Stomach smooth muscle (tissue), 2 donors: ENCODE measurements around the gene DGCR8.

Experiments used
- H3K27ac ChIP-seq: one replicate; pipeline ENCODE4 v1.7.0; 2013; ENCODE audit warnings: mild to moderate bottlenecking, low read length, inconsistent platforms
- H3K27me3 ChIP-seq, 2 donors: one replicate each; pipeline ENCODE4 v1.7.0; 2013; ENCODE audit warnings: low read length in 2 of 2; ENCODE audit not compliant: insufficient read depth in 2 of 2, control insufficient read depth in 1 of 2
- H3K36me3 ChIP-seq, 2 donors: one replicate each; pipeline ENCODE4 v1.7.0; 2013; ENCODE audit warnings: low read length in 2 of 2; ENCODE audit not compliant: control insufficient read depth in 2 of 2, insufficient read depth in 2 of 2
- H3K4me1 ChIP-seq: one replicate; pipeline ENCODE4 v1.7.0; 2013; ENCODE audit warnings: low read length; ENCODE audit not compliant: control insufficient read depth, insufficient read depth
- H3K4me3 ChIP-seq, 2 donors: one replicate each; pipeline ENCODE4 v1.7.0; 2013; ENCODE audit warnings: low read length in 2 of 2
- H3K9ac ChIP-seq, 2 donors: one replicate each; pipeline ENCODE4 v1.7.0; 2013; ENCODE audit warnings: low read length in 2 of 2, mild to moderate bottlenecking in 1 of 2
- H3K9me3 ChIP-seq, 2 donors: one replicate each; pipeline ENCODE4 v1.7.0; 2013; ENCODE audit warnings: low read length in 2 of 2; ENCODE audit not compliant: control insufficient read depth in 2 of 2
- donor health status: healthy.
- donor health status: Pancreatic carcinoma.

The DGCR8 gene

DNA sequence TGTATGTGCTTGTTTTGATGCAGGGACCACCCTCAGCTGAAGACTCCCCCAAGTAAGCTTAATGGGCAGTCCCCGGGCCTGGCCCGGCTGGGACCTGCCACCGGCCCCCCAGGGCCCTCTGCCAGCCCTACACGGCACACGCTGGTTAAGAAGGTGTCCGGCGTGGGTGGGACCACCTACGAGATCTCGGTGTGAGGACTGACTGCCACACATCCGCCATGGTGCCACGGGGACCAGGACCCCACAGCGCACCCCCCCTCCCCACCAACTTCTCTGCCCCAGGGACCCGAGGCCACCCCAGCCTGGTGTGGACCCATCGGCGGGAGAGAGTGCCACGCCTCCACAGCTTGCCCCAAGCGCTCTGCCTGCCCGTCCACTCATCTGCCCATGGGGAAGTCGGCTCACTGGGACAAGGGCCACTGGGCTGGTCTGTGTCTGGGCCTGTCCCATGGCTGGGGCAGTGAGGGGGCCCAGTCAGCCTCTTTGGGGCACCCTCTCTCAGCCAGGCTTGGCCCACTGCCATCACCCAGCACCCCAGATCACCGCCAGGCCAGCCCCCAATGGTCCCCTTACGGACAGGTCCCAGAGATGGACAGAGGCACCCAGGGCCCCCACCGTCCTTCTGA is 65.3 kb downstream of the DGCR8 start:
- Histone ChIP-seq H3K9me3 (no peaks in the 10 kb centered on the region), H3K27ac (no peak overlapping the region), H3K4me3 (no peak overlapping the region), H3K27me3 (no peaks in the 10 kb centered on the region), H3K36me3 (peaks cover 0 to 3% of the 10 kb centered on the region in 2 donors), H3K4me1 (no peaks in the 10 kb centered on the region), H3K9ac (no peak overlapping the region)

DNA sequence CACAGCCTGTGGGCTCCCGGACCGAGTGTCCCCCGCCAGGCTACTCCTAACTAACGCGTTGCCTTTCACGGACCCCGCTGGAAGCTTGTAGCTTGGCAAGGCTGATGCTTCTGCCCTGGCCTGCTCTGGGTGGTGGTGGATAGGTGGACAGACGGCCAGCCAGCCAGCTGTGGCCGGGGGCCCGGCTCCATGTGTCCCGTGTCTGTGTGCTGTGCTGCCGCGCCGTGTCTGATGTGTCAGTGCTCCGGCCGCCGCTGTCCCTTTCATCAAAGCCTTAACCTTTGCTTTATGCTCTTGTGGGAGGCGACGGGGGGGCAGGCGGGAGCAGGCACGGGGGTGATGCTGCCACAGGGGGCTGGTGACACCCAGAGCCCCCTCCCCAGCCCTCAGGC is 65.8 kb downstream of the DGCR8 start:
- no peak overlapping the region for H3K9ac ChIP-seq
- no peak overlapping the region for H3K4me3 ChIP-seq
- no peak overlapping the region for H3K27ac ChIP-seq
- H3K4me1 ChIP-seq: no peaks in the 10 kb centered on the region
- H3K27me3 ChIP-seq: no peaks in the 10 kb centered on the region
- no peaks in the 10 kb centered on the region for H3K9me3 ChIP-seq
- peaks cover 0 to 3% of the 10 kb centered on the region in 2 donors for H3K36me3 ChIP-seq

DNA sequence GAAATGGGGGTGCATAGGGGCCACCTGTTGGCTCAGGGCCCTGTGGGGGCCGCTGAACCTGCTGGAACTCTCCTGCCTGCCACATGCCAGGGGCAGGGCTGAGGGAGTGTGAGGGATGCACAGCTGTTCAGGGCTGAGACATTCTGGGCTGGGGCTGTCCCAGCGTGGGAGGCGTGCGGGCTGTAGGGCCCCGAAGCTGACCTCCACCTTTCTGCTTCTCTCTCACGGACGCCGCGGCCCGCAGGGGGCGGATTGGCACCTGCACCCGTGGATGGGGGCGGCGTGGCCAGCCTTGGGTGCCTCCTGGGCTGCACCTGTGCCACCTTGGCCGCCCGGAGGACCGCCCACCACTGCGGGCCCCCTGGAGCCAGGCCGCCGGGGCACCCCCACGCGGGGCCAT is 66.7 kb downstream of the DGCR8 start:
- no peak overlapping the region for H3K4me3 ChIP-seq
- H3K27ac ChIP-seq: no peak overlapping the region
- H3K9me3 ChIP-seq: no peaks in the 10 kb centered on the region
- no peaks in the 10 kb centered on the region for H3K27me3 ChIP-seq
- no peaks in the 10 kb centered on the region for H3K4me1 ChIP-seq
- H3K9ac ChIP-seq: no peak overlapping the region
- peaks cover 0 to 3% of the 10 kb centered on the region in 2 donors for H3K36me3 ChIP-seq

DNA sequence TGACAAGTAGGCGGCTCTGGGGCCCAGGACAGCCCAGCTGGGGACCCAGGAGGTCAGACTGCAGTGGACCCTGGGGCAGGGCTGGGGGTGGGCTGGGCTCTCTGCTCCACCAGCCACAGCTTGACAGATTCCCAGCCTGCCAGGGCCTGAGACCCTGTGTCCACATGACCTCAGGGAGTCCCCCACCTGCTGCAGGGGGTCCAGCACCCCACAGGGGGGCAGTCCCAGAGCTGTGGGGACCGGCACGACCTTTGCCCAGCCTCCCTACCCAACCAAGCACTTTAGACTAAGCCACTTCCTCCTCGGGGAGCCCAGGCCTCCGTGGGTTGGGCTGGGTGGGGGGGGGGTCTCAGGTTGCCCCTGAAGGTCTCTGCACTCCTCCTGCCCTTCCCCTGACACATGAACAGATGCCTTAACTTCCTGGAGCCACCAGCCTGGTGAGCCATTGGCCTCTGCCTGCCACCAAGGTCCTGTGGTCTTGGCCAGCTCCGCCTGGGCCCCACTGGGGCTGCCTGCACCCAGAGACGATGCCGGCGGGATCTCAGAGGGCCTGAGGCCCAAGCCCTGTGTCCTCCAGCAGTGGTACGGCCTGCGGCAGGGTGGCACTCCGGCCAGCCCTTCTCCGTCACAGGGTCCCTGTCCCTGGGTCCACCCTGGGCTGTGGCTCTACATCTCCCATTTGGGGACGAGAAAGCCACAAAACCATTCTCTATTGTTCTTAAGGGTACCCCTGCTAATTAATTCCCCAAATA is 67.4 kb downstream of the DGCR8 start:
- H3K27ac ChIP-seq: no peak overlapping the region
- no peaks in the 10 kb centered on the region for H3K4me1 ChIP-seq
- no peak overlapping the region for H3K9ac ChIP-seq
- no peak overlapping the region for H3K4me3 ChIP-seq
- no peaks in the 10 kb centered on the region for H3K9me3 ChIP-seq
- peaks cover 0 to 3% of the 10 kb centered on the region in 2 donors for H3K36me3 ChIP-seq
- no peaks in the 10 kb centered on the region for H3K27me3 ChIP-seq

DNA sequence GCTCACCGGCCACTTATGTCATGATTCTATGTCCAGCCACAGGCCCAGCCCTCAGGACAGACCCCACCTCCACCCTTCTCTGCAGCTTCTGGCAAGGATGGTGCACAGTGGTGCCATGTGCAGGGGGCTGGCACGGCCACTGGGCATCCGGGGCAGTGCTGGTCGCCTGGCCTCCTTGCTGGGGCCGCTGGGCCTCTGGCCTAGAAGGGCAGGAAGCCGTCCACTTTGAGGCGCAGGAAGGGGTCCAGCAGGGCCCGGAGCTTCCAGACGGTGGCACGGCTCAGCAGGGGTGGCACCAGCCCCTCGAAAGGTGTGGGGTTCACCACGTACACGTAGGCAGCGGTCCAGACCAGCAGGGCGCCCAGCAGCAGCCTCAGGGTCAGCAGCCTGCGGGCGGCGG is 68.4 kb downstream of the DGCR8 start:
- peaks cover 0 to 3% of the 10 kb centered on the region in 2 donors for H3K36me3 ChIP-seq
- H3K27me3 ChIP-seq: no peaks in the 10 kb centered on the region
- H3K4me3 ChIP-seq: no peak overlapping the region
- no peaks in the 10 kb centered on the region for H3K9me3 ChIP-seq
- no peak overlapping the region for H3K9ac ChIP-seq
- no peak overlapping the region for H3K27ac ChIP-seq
- no peaks in the 10 kb centered on the region for H3K4me1 ChIP-seq

DNA sequence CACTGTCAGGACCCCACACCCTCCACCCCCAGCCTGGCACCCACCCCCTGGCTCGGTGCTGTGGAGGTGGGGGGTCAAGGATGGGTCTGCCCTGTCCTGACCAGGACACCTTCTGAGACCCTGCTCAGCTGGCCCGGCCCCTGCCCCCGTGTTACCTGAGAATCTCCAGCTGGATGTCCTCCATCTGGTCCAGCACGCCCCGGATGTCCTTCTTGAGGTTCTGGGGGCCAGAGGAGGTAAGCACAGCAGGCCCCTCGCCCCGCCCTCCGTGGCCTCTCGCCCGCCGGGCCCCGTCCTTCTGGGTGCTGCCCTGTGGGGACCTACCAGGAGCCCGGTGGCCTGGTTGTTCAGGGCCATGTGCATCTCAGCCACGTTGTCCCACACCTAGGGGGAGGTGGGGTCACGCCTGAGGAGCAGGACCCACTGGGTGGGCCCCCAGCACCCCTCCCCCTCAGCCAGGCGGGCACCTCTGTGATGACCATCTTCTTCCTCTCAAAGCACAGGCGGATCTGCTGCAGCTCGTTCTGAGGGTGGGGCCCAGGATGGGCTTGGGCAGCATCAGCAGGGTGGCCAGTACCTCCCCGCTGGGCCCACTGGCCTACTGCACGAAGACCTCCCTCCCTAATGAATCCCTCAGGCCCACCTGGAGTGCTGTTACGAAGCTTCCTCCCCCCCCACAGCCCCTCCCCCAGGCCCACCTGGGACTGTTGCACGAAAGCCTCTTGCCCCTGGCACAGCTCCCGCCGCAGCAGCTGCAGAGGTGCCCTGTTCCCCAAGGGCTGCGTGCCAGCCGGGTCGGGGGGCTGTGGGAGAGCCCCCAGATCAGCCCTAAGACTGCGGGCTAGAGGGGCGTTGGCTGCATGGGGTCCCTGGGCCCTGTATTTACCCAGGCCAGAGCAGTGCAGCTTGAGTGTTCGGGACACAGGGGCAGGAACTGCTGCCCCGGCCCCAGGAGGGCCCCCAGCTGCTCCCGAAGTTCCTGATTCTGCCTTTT is 69.5 kb downstream of the DGCR8 start:
- Histone ChIP-seq H3K27me3 (peaks cover 0 to 2% of the 10 kb centered on the region in 2 donors), H3K36me3 (no peaks in the 10 kb centered on the region), H3K9me3 (no peaks in the 10 kb centered on the region), H3K27ac (no peak overlapping the region), H3K4me1 (no peaks in the 10 kb centered on the region), H3K4me3 (no peak overlapping the region), H3K9ac (no peak overlapping the region)

DNA sequence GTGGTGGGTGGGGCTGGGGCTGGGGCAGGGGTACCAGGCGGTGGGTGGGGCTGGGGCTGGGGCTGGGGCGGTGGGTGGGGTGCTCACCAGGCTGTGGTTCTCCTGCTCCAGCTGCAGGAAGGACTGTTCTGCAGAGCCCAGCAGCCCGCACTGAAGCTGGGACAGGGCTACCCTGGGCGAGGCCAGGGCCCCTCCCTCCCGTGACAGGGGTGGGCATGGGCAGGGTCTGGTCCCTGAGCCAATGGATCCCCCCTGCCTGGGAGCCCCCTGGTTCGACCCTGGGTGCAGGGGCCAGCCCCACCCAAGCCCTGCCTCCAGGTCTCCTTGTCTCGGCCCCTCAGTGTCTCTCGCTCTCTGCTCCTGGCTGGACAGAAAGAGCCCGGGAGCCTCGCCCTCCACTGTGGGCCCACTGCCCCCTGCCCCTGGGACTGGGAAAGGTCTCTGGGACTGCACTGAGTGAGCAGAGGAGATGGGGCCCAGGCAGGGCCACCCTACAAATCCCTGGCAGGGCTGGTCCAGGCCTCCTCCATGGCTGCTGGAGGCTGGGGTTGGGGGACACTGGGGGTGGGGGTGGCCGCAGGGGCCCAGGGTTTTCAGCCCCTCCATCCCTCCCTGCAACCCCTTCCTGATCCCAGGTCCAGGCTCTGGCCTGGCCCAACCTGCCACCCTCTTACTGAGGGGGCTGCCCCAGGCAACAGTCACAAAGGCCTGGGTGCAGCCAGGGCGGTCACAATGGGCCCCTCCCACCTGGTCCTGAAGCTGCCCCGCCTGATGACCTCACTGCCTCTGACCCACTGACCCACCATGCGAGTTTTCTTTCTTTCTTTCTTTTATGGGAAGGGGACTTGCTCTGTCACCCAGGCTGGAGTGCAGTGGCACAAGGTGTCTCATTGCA is 70.6 kb downstream of the DGCR8 start, which contains the start of gene CCDC188:
Gene CCDC188, minus strand, starts transcription at position 675 of the 895 bp plus-strand sequence. Its CDS starts 69 bp downstream, at position 606.
- Histone ChIP-seq H3K4me3 (no peak within 1 kb of the TSS), H3K9ac (no peak within 1 kb of the TSS), H3K4me1 (no peaks in the 10 kb centered on the region), H3K27ac (no peak within 1 kb of the TSS), H3K27me3 (peaks cover 0 to 6% of the 10 kb centered on the region in 2 donors), H3K36me3 (no peaks in the 10 kb centered on the region), H3K9me3 (no peaks in the 10 kb centered on the region)

DNA sequence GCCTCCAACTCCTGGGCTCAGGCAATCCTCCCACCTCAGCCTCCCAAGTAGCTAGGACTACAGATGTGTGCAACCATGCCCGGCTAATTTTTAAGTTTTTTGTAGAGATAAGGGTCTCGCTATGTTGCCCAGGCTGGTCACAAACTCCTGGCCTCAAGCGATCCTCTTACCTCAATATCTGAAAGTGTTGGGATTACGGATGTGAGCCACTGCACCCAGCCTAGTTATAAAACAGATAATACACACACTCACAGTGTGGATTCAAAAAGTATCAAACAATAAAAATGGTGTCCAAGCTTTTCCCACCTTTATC is 71.2 kb downstream of the DGCR8 start:
- H3K9me3 ChIP-seq: no peaks in the 10 kb centered on the region
- H3K4me1 ChIP-seq: no peaks in the 10 kb centered on the region
- no peak overlapping the region for H3K27ac ChIP-seq
- H3K27me3 ChIP-seq: peaks cover 2 to 6% of the 10 kb centered on the region in 2 donors
- H3K36me3 ChIP-seq: no peaks in the 10 kb centered on the region
- H3K9ac ChIP-seq: no peak overlapping the region
- H3K4me3 ChIP-seq: no peak overlapping the region

DNA sequence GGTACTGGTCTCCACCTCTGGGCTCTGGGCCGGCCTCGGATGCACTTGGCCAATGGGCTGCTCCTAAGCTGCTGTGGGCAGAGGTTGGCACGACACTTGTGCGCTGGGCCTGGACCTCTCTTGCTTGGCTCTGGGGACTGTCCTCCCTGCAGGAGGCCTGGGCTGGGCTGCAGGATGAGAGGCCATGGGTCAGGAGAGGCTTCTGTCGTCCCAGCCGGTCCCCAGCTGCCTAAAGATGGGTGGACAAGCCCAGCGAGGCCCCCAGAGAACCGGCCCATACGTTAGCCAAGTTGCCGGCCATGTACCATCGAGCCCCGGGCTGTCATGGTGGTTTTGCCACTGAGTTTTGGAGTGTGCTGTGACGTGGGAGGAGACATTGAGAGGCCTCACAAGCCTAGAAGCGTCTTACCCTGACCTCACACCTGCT is 72.4 kb downstream of the DGCR8 start:
- no peaks in the 10 kb centered on the region for H3K9me3 ChIP-seq
- H3K4me1 ChIP-seq: peaks cover 4% of the 10 kb centered on the region
- no peak overlapping the region for H3K27ac ChIP-seq
- H3K4me3 ChIP-seq: no peak overlapping the region
- H3K36me3 ChIP-seq: no peaks in the 10 kb centered on the region
- peaks cover 4 to 11% of the 10 kb centered on the region in 2 donors for H3K27me3 ChIP-seq
- no peak overlapping the region for H3K9ac ChIP-seq

DNA sequence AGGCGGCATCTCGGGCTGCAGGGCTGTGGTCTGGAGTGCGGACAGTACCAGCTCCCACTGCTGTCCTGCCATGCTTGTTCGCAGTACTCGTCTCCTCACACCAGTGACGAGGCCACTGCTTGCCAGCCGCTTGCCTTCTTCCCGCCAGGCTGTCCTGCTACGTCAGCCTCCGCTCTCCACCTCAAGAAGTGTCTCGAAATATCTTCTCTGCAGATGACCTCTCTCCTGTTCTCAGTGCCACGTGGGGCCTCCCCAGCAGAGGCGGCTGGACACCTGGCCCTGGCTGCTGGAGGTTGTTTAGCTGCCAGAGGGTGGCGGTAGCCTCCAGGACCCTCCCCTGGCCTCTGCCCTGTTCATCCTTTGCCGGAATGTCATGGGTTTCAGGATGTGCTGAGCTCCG is 73.9 kb downstream of the DGCR8 start:
- no peaks in the 10 kb centered on the region for H3K9me3 ChIP-seq
- H3K9ac ChIP-seq: no peak overlapping the region
- peaks cover 4 to 15% of the 10 kb centered on the region in 2 donors for H3K27me3 ChIP-seq
- H3K4me3 ChIP-seq: no peak overlapping the region
- H3K27ac ChIP-seq: no peak overlapping the region
- peaks cover 4% of the 10 kb centered on the region for H3K4me1 ChIP-seq
- no peaks in the 10 kb centered on the region for H3K36me3 ChIP-seq
